NT2/D1 (cell line): ENCODE results near the gene CTBP2.
"Not testable (repeated sequence)": the region's sequence is repeated elsewhere in the genome, so short reads cannot be mapped to it uniquely, and the experiment has no call there.

Experiments
- DNase-seq: peaks from one replicate; pipeline ENCODE4 v3.0.0-alpha.2; 2011; ENCODE audit warnings: low read depth, low spot score
- H3K27me3 ChIP-seq: 2 replicates; pipeline ENCODE4 v1.6.0; 2011; ENCODE audit warnings: mild to moderate bottlenecking; ENCODE audit not compliant: insufficient read length, insufficient read depth
- H3K36me3 ChIP-seq: 2 replicates; pipeline ENCODE4 v1.6.1; 2011; ENCODE audit warnings: mild to moderate bottlenecking, low read length, mixed read lengths; ENCODE audit not compliant: insufficient read depth, insufficient read length
- H3K4me1 ChIP-seq: 2 replicates; pipeline ENCODE4 v1.5.1; 2011; ENCODE audit not compliant: insufficient read depth, insufficient read length
- H3K4me3 ChIP-seq: 2 replicates; pipeline ENCODE4 v1.5.1; 2011; ENCODE audit warnings: low read depth; ENCODE audit not compliant: insufficient read length
- H3K9ac ChIP-seq: 2 replicates; pipeline ENCODE4 v1.6.0; 2011; ENCODE audit warnings: low read depth; ENCODE audit not compliant: insufficient read length
- H3K9me3 ChIP-seq: 2 replicates; pipeline ENCODE4 v1.5.1; 2011; ENCODE audit warnings: mild to moderate bottlenecking, low read length; ENCODE audit not compliant: insufficient read depth
- SUZ12 ChIP-seq: IDR thresholded peaks from 2 replicates; pipeline ENCODE4 v1.6.1; 2011; ENCODE audit not compliant: insufficient read length, insufficient read depth; ENCODE audit errors: extremely low read depth
- YY1 ChIP-seq: IDR thresholded peaks from 2 replicates; pipeline ENCODE4 v1.6.1; 2011; ENCODE audit not compliant: insufficient read length, insufficient read depth
- ZNF274 ChIP-seq: IDR thresholded peaks from 2 replicates; pipeline ENCODE4 v1.6.1; 2011; ENCODE audit warnings: mild to moderate bottlenecking, low read depth, low read length

Gene CTBP2

DNA sequence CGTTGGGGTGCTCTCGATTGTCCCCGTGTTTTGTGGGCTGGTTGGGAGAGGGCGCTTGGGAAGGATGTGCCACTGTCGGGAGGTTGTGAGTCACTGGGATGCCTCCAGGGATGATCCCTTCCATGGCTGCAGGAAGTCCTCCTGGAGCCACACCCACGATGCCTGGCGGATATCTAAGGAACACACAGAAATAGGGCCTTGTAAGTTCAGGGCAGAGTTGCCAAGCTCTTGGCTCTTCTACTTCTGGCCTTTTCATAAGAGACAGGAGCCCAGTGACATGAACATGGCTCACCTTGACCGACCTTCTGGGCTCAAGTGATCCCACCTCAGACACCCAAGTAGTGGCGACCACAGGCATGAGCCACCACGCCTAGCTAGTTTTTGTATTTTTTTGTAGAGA, 170.8 kb downstream of the CTBP2 start:
- Histone ChIP-seq H3K4me1 (peaks cover 3% of the 10 kb centered on the region), H3K36me3 (peaks cover 74% of the 10 kb centered on the region)

DNA sequence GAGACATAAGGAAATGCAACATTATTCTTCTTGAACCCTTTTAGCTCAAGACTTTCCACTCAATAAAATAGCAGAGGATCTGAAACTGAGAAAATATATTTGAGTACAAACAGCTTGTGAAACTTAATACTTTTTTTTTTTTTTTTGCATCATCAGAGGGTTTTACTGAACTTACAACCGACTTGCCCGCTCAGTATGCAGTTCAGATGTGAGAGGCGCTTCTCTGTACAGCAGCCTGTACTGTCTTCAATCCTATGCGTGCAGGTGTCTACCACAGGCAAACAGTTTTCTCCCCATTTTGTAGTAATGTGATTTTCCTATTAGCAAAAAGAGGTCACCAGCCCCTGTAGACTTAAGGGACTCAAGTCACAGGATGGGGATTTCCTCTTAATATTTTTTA, 171.6 kb downstream of the CTBP2 start:
- H3K36me3 ChIP-seq: peaks cover 74% of the 10 kb centered on the region
- not testable (repeated sequence) for H3K9ac ChIP-seq, H3K4me3 ChIP-seq, H3K9me3 ChIP-seq, H3K4me1 ChIP-seq, H3K27me3 ChIP-seq, DNase-seq

More for the DNA sequence above, 170.8 kb downstream of the CTBP2 start:
- H3K4me3 ChIP-seq: no peak overlapping the region
- H3K9me3 ChIP-seq: no peaks in the 10 kb centered on the region
- no peaks in the 10 kb centered on the region for H3K27me3 ChIP-seq
- H3K9ac ChIP-seq: no peak overlapping the region
- TF ChIP-seq YY1 (no peak), ZNF274 (no peak), SUZ12 (no peak)
- DNase-seq: no peak

DNA sequence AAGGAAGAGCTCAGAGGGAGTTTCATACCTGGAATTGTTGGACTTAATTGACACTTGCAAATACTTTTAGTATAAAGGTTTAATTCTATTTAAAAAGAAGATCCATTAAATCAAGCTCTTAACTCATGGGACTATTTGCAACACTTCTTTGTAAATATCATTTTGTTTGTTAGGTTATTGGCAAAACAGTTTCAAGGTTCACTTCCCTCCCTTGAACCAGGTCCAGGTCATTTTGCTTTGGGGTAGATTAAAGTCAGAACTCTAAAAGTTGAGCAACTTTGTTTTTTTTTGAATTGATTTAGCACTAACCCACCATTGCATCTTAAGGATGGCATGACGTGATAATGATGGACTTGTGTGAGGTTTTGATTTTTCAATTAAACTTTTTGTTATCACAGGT, 172.6 kb downstream of the CTBP2 start:
- Histone ChIP-seq H3K9me3 (no peaks in the 10 kb centered on the region), H3K27me3 (no peaks in the 10 kb centered on the region), H3K36me3 (peaks cover 71% of the 10 kb centered on the region), H3K4me1 (no peaks in the 10 kb centered on the region), H3K9ac (no peak overlapping the region), H3K4me3 (no peak overlapping the region)
- DNase-seq: no peak
- TF ChIP-seq YY1: no peak
- TF ChIP-seq SUZ12: no peak
- no peak for TF ChIP-seq ZNF274

DNA sequence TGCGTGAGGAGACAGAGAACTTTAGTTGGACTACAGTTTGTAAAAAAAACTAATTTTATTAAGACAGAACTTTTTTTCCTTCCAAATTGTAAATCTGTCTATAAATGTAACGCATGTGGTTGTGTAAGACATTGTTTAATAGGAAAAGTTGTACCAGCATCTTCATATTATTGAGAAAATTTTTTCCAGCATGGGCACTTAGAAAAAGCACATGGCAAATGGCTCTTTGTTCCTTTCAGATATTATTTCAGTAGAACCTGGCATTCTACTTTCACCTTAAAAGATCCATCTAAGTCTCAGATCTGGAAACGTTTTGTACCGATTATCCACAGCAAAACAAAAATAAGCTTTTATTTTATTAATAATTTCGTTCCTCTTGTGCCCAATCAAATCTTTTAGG, 175.2 kb downstream of the CTBP2 start:
- no peaks in the 10 kb centered on the region for H3K4me1 ChIP-seq
- TF ChIP-seq YY1 (no peak), ZNF274 (no peak), SUZ12 (no peak)
- DNase-seq: no peak
- no peaks in the 10 kb centered on the region for H3K9me3 ChIP-seq
- no peak overlapping the region for H3K4me3 ChIP-seq
- H3K36me3 ChIP-seq: peaks cover 61% of the 10 kb centered on the region
- H3K9ac ChIP-seq: no peak overlapping the region
- no peaks in the 10 kb centered on the region for H3K27me3 ChIP-seq

DNA sequence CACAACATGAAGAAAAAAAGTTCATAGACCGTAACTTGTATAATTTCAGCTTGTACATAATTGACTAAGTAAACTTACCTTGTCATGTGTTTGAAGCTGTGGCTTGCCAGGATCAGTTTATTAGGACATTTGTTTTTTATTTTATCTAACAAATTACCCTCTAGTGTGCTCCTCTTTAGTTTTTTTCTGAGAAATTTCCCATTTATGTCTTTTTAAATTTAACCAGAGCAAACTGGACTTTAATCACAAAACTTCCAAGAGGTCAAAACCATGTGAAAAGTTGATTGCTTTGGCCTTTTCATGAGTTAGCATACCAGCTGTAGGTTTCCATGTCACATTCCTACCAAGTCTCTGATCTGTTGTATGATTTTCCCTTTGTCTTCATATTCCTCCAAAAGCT, 176.0 kb downstream of the CTBP2 start:
- H3K4me3 ChIP-seq: no peak overlapping the region
- no peaks in the 10 kb centered on the region for H3K27me3 ChIP-seq
- no peaks in the 10 kb centered on the region for H3K4me1 ChIP-seq
- H3K36me3 ChIP-seq: peaks cover 60% of the 10 kb centered on the region
- no peak for DNase-seq
- TF ChIP-seq SUZ12 (no peak), YY1 (no peak), ZNF274 (no peak)
- H3K9ac ChIP-seq: no peak overlapping the region
- no peaks in the 10 kb centered on the region for H3K9me3 ChIP-seq

DNA sequence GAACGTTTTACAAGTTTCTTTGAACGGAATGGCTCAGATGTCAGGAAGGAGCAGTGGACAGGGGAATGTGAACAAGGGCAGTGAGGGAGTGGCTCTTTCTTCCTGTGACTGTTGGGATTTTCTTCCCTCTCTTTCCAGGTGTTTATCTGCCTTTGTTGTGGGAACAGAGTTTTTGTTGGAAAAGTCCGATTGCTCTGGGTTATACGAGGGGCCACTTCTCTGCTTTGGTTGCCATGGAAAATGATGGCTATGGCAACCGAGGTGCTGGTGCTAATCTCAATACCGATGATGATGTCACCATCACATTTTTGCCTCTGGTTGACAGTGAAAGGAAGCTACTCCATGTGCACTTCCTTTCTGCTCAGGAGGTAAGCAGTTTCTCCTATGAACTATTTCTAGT, 177.0 kb downstream of the CTBP2 start:
- no peak for DNase-seq
- peaks cover 61% of the 10 kb centered on the region for H3K36me3 ChIP-seq
- H3K4me1 ChIP-seq: no peaks in the 10 kb centered on the region
- no peaks in the 10 kb centered on the region for H3K27me3 ChIP-seq
- no peaks in the 10 kb centered on the region for H3K9me3 ChIP-seq
- no peak for TF ChIP-seq YY1
- no peak for TF ChIP-seq SUZ12
- TF ChIP-seq ZNF274: no peak
- H3K9ac ChIP-seq: no peak overlapping the region
- no peak overlapping the region for H3K4me3 ChIP-seq

DNA sequence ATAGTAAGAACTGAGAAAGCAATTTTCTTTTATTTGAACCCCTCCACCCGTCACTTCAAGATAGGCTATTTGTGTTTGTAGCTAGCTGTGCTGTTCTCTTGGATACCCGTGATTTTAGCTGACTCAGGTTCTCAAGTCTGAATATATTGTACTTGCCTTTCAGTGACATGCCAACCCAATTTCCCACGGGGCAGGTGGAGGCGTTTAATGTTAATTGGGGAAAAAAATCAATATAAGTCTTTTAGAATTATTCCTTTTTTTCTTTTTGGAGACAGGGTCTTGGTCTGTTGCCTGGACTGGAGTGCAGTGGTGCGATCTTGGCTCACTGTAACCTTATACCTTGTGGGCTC, 182.0 kb downstream of the CTBP2 start:
- no peaks in the 10 kb centered on the region for H3K9me3 ChIP-seq
- no peak overlapping the region for H3K4me3 ChIP-seq
- no peak overlapping the region for H3K9ac ChIP-seq
- TF ChIP-seq SUZ12 (no peak), ZNF274 (no peak), YY1 (no peak)
- no peaks in the 10 kb centered on the region for H3K27me3 ChIP-seq
- DNase-seq: no peak
- H3K4me1 ChIP-seq: no peaks in the 10 kb centered on the region
- peaks cover 42% of the 10 kb centered on the region for H3K36me3 ChIP-seq

DNA sequence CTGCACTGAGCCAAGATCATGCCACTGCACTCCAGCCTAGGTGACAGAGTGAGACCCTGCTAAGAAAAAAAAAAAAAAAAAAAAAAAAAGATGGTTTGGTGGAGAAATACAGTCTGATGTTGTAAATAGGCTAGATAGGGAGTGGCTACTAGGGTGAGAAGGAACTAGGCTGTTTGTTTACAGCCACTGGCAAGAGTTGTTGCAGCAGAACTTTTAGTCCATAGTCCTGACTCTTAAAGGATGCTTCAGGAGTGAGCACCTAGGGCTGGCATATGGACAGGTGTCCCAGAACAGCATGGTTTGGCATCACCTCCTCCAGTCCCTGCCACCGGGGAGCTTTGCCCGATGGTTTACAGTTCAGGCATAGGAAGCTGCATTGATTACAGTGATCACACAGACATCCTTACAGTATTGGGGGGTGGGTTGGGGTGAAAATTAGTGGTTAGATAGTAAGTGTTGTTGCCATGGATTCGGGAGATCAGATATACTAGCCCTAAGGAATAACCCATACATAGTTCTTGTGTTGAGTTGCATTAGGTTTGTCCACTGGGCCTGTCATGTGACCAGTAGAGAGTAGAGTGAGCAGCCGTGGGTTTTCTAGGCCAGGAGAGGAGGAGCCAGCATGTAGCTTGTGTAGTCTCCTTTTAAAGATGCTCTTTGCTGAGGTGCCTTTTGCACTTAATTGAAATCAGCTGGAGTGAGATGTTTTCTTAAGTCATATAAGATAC, 182.6 kb downstream of the CTBP2 start:
- Histone ChIP-seq H3K4me3 (no peak overlapping the region), H3K36me3 (peaks cover 43% of the 10 kb centered on the region), H3K9me3 (no peaks in the 10 kb centered on the region), H3K27me3 (no peaks in the 10 kb centered on the region), H3K4me1 (no peaks in the 10 kb centered on the region), H3K9ac (no peak overlapping the region)
- TF ChIP-seq ZNF274 (no peak), YY1 (no peak), SUZ12 (no peak)
- no peak for DNase-seq
